H1 (cell line): ENCODE results near the gene FBN2. TPM values are rescaled to one million over a fixed set of nuclear protein-coding genes. Genes with fewer than 3 reads are reported as not detected.

Experiments used
- CTCF ChIA-PET: fragments of 300-600 bp; sonication (Branson Sonifier 250); formaldehyde crosslinking; loops from one replicate; lab custom pipeline; 2021; ENCODE audit not compliant: partially characterized antibody; lab: Charles Lee
- POLR2A ChIA-PET: fragments of 300-600 bp; sonication (Branson Sonifier 250); formaldehyde crosslinking; loops from one replicate; lab custom pipeline; 2021; ENCODE audit warnings: inconsistent platforms; ENCODE audit not compliant: partially characterized antibody; lab: Charles Lee
- DNase-seq, 2 experiments: peaks; one replicate each; pipeline versions ENCODE4 v3.0.0 to v3.0.0-alpha.2; 2010 to 2022; ENCODE audit warnings: low spot score in 2 of 2, low read depth in 1 of 2, mixed read lengths in 1 of 2
- FAIRE-seq: peaks from 2 replicates; lab custom pipeline; 2011; peaks lifted over from hg19 to GRCh38; lab: Jason Lieb, UNC
- H2AFZ ChIP-seq: 2 replicates; pipeline ENCODE4 v1.8.1; 2012; ENCODE audit warnings: low read length, inconsistent platforms
- H2AK5ac ChIP-seq: 2 replicates; pipeline ENCODE4 v1.6.1; 2013; ENCODE audit warnings: low read depth, low read length
- H2BK120ac ChIP-seq: replicated peaks from 2 replicates; pipeline ENCODE3; 2013; ENCODE audit warnings: low read depth, low read length, inconsistent platforms
- H2BK12ac ChIP-seq: 2 replicates; pipeline ENCODE4 v1.6.1; 2013; ENCODE audit warnings: low read depth, low read length
- H2BK15ac ChIP-seq: 2 replicates; pipeline ENCODE4 v1.6.1; 2013; ENCODE audit warnings: low read length
- H2BK20ac ChIP-seq: 2 replicates; pipeline ENCODE4 v1.6.1; 2013; ENCODE audit warnings: low read length
- H2BK5ac ChIP-seq: 2 replicates; pipeline ENCODE4 v1.6.1; 2013; ENCODE audit warnings: low read depth, low read length
- H3K14ac ChIP-seq: 2 replicates; pipeline ENCODE4 v1.6.1; 2013; ENCODE audit warnings: inconsistent platforms; ENCODE audit not compliant: insufficient read length
- H3K18ac ChIP-seq: 2 replicates; pipeline ENCODE4 v1.6.1; 2013; ENCODE audit warnings: low read length; ENCODE audit errors: extremely low read depth
- H3K23ac ChIP-seq: 2 replicates; pipeline ENCODE4 v1.6.1; 2013; ENCODE audit warnings: inconsistent platforms; ENCODE audit not compliant: insufficient read length
- H3K23me2 ChIP-seq: 2 replicates; pipeline ENCODE4 v1.6.1; 2013; ENCODE audit warnings: low read depth, low read length
- H3K27ac ChIP-seq: 2 replicates; pipeline ENCODE4 v1.6.1; 2011; ENCODE audit warnings: low read depth, low read length, inconsistent platforms
- H3K27me3 ChIP-seq, 4 experiments: replicated peaks in 1 of 4; 1 replicate in 1 of 4; 2 replicates in 3 of 4; pipeline versions ENCODE4 v1.6.1 to v1.8.1; 2011 to 2013; ENCODE audit warnings: low read length in 3 of 4, mild to moderate bottlenecking in 3 of 4, inconsistent platforms in 2 of 4, mixed read lengths in 2 of 4, moderate library complexity in 1 of 4; ENCODE audit not compliant: control insufficient read depth in 3 of 4, insufficient read depth in 3 of 4; ENCODE audit errors: extremely low read depth in 1 of 4
- H3K36me3 ChIP-seq, 4 experiments: 2 replicates each; pipeline versions ENCODE4 v1.6.1 to v1.8.1; 2011 to 2013; ENCODE audit warnings: mild to moderate bottlenecking in 4 of 4, low read length in 3 of 4, moderate library complexity in 2 of 4, control low read depth in 1 of 4, inconsistent platforms in 1 of 4; ENCODE audit not compliant: insufficient read depth in 4 of 4, control insufficient read depth in 2 of 4
- H3K4ac ChIP-seq: replicated peaks from 2 replicates; pipeline ENCODE3; 2013; ENCODE audit warnings: low read length, low read depth, mixed read lengths, inconsistent platforms; ENCODE audit not compliant: insufficient read length
- H3K4me1 ChIP-seq, 4 experiments: replicated peaks in 1 of 4; 1 replicate in 1 of 4; 2 replicates in 3 of 4; pipeline versions ENCODE4 v1.6.1 to v1.8.1; 2011 to 2013; ENCODE audit warnings: low read length in 3 of 4, inconsistent platforms in 2 of 4, mixed read lengths in 1 of 4; ENCODE audit not compliant: insufficient read depth in 4 of 4, control insufficient read depth in 3 of 4
- H3K4me2 ChIP-seq, 2 experiments: 2 replicates each; pipeline versions ENCODE4 v1.6.1 to v1.8.1; 2011 to 2013; ENCODE audit warnings: low read depth in 2 of 2, low read length in 2 of 2, control low read depth in 1 of 2, inconsistent platforms in 1 of 2, mild to moderate bottlenecking in 1 of 2; ENCODE audit not compliant: insufficient read depth in 1 of 2
- H3K4me3 ChIP-seq, 4 experiments: fragments of 200-600, 300-600 bp in 1 of 4; sonication (generic), shearing (Covaris generic), sonication (Bioruptor Twin) in 1 of 4; 2 replicates each; pipeline versions ENCODE4 v1.5.1 to v1.8.1; 2011 to 2016; ENCODE audit warnings: low read length in 4 of 4, low read depth in 3 of 4, control low read depth in 2 of 4, inconsistent platforms in 2 of 4, mild to moderate bottlenecking in 2 of 4, mixed read lengths in 1 of 4, moderate library complexity in 1 of 4; ENCODE audit not compliant: insufficient read depth in 2 of 4; ENCODE audit errors: extremely low read depth in 1 of 4
- H3K56ac ChIP-seq: replicated peaks from 2 replicates; pipeline ENCODE3; 2013; ENCODE audit warnings: low read depth, mild to moderate bottlenecking, mixed read lengths, low read length, inconsistent platforms; ENCODE audit not compliant: insufficient read length
- H3K79me1 ChIP-seq: 2 replicates; pipeline ENCODE4 v1.6.1; 2013; ENCODE audit warnings: low read depth, low read length, control low read depth
- H3K79me2 ChIP-seq, 2 experiments: 2 replicates each; pipeline versions ENCODE4 v1.6.1 to v1.8.1; 2012 to 2013; ENCODE audit warnings: low read length in 2 of 2, mild to moderate bottlenecking in 2 of 2, inconsistent platforms in 1 of 2; ENCODE audit not compliant: insufficient read depth in 2 of 2, control insufficient read depth in 1 of 2
- H3K9ac ChIP-seq, 4 experiments: replicated peaks in 1 of 4; 1 replicate in 1 of 4; 2 replicates in 3 of 4; pipeline versions ENCODE4 v1.6.1 to v1.8.1; 2011 to 2013; ENCODE audit warnings: low read depth in 3 of 4, low read length in 3 of 4, control low read depth in 2 of 4, mild to moderate bottlenecking in 2 of 4, moderate library complexity in 2 of 4, inconsistent platforms in 1 of 4; ENCODE audit errors: extremely low read depth in 1 of 4
- H3K9me3 ChIP-seq, 2 experiments: 2 replicates each; pipeline versions ENCODE4 v1.6.1 to v1.8.1; 2012 to 2013; ENCODE audit warnings: mild to moderate bottlenecking in 2 of 2, moderate library complexity in 2 of 2, control low read depth in 1 of 2, inconsistent platforms in 1 of 2, low read depth in 1 of 2, low read length in 1 of 2, mixed read lengths in 1 of 2; ENCODE audit not compliant: insufficient read depth in 2 of 2
- H4K20me1 ChIP-seq, 2 experiments: replicated peaks in 1 of 2; 2 replicates each; pipeline versions ENCODE3 to v1.8.1; 2011 to 2013; ENCODE audit warnings: inconsistent platforms in 2 of 2, low read length in 2 of 2, mild to moderate bottlenecking in 1 of 2; ENCODE audit not compliant: insufficient read depth in 2 of 2, control insufficient read depth in 1 of 2
- H4K5ac ChIP-seq: 2 replicates; pipeline ENCODE4 v1.6.1; 2013; ENCODE audit warnings: low read length, low read depth, mixed read lengths, inconsistent platforms; ENCODE audit not compliant: insufficient read length
- H4K8ac ChIP-seq: 2 replicates; pipeline ENCODE4 v1.8.0; 2013; ENCODE audit warnings: mild to moderate bottlenecking, moderate library complexity, low read length, inconsistent platforms; ENCODE audit not compliant: insufficient read depth; ENCODE audit errors: extremely low read depth
- H4K91ac ChIP-seq: replicated peaks from 2 replicates; pipeline ENCODE3; 2013; ENCODE audit warnings: low read length, mixed read lengths, inconsistent platforms; ENCODE audit not compliant: insufficient read length
- CTCF ChIP-seq, 3 experiments: IDR thresholded peaks; 1 replicate in 2 of 3; 2 replicates in 1 of 3; pipeline versions ENCODE4 v1.5.1 to v1.6.1; 2011; ENCODE audit warnings: low read length in 3 of 3, mild to moderate bottlenecking in 3 of 3, inconsistent platforms in 2 of 3, low read depth in 1 of 3, moderate library complexity in 1 of 3; ENCODE audit not compliant: insufficient read depth in 1 of 3; ENCODE audit errors: control extremely low read depth in 1 of 3
- MAFK ChIP-seq: IDR thresholded peaks from 2 replicates; pipeline ENCODE4 v1.6.1; 2012; ENCODE audit warnings: low read depth, mild to moderate bottlenecking, improper control_type of control experiment, low read length
- POLR2A ChIP-seq, 2 experiments: IDR thresholded peaks; 1 replicate in 1 of 2; 2 replicates in 1 of 2; pipeline ENCODE4 v1.6.1; 2011; ENCODE audit warnings: low read depth in 2 of 2, low read length in 2 of 2, mild to moderate bottlenecking in 2 of 2; ENCODE audit errors: control extremely low read depth in 1 of 2
- RAD21 ChIP-seq, 2 experiments: IDR thresholded peaks in 1 of 2; conservative IDR thresholded peaks in 1 of 2; 2 replicates each; pipeline ENCODE4 v1.6.1; 2011; ENCODE audit warnings: low read depth in 2 of 2, low read length in 2 of 2, improper control_type of control experiment in 1 of 2, inconsistent platforms in 1 of 2, mild to moderate bottlenecking in 1 of 2, moderate library complexity in 1 of 2
- SIRT6 ChIP-seq: IDR thresholded peaks from one replicate; pipeline ENCODE4 v1.7.1; 2012; ENCODE audit warnings: low read length, inconsistent platforms
- TAF1 ChIP-seq: IDR thresholded peaks from 2 replicates; pipeline ENCODE4 v1.6.1; 2011; ENCODE audit warnings: mild to moderate bottlenecking, low read depth, low read length
- TEAD4 ChIP-seq: IDR thresholded peaks from 2 replicates; pipeline ENCODE4 v1.6.1; 2012; ENCODE audit warnings: low read depth, low read length, inconsistent platforms, mixed read lengths
- WGBS, 2 experiments: shearing (Covaris generic) in 1 of 2; methylation state at CpG; one replicate each; pipeline versions ENCODE4 v1.1.6 to v1.1.7; 2013 to 2015; ENCODE audit warnings: low lambda C conversion rate in 2 of 2, mixed read lengths in 2 of 2, inconsistent platforms in 1 of 2, low coverage in 1 of 2, missing lambda C conversion rate in 1 of 2; ENCODE audit not compliant: insufficient replicate concordance in 2 of 2, insufficient coverage in 1 of 2, insufficient read length in 1 of 2; ENCODE audit errors: extremely low coverage in 1 of 2, missing lambda C conversion rate in 1 of 2; 5-methylcytosine and 5-hydroxymethylcytosine counted together
- polyA plus RNA-seq, 7 experiments: library from polyadenylated mRNA; depleted of rRNA in 3 of 7; stranded (reverse) in 5 of 7; unstranded in 2 of 7; fragments of >200 nt in 5 of 7; fragments of 200-250 nt in 2 of 7; gene quantifications; 1 replicate in 5 of 7; 2 replicates in 1 of 7; 4 replicates in 1 of 7; pipeline versions ENCODE4 v1.2.1 to v1.2.3, GENCODE V29; 2011 to 2013; ENCODE audit warnings: missing spikeins in 2 of 7, mixed read lengths in 2 of 7
- total RNA-seq: library from RNA; stranded (reverse); fragmentation: NEBNext Ultra II Directional; extraction: Animal tissue kit (Norgen Biotek cat#: 25700); gene quantifications from 2 replicates; pipeline ENCODE4 v1.2.1, GENCODE V29; 2021

The FBN2 gene
- total and polyA plus RNA-seq, 2 of the 8 experiments (the other 6 are each of a cell fraction or from before 2014, with no cell fraction given), result 14.1 to 16.3 TPM

DNA sequence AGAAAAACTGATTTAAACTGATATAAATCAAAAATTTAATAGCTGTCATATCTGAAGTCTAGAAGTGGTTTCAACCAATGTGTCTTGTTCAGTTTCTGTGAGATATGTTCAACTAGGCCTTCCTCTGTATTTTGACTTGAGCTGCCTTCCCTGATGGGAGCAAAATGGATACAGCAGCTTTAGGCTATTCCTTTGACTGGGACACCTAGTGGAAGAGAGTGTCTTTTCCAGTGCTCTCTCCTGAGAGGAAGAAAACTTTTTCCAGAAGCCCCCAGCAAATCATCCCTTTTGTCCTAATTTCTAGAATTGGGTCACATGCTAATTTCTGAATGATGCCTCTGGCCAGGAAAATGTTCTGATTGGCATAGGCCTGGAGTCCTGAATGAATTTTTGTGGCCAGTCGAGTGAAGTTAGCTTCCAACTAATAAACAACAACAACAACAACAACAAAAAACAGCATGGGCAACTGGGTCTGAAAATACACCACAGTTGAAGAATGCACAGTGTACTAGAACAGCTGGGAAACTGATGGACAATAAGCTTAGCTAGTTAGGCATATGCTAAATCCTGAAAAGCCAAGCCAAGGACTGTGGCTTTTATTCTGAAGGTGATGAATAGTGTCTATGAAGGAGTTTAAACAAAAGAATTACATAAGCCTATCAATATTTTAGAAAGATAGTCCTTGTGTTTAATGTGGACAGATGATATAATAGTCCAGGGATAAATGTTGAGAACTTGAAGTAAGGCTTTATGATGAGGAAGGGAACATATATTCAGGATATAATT lies 125.7 kb downstream of the FBN2 start:
- no peak overlapping the region for H2BK12ac ChIP-seq
- H3K4me1 ChIP-seq, result 0 out of 7 replicates have a peak, but pooled peaks cover 0 to 3% (median under 1%) of the 10 kb centered on the region in 4 experiments
- no peak overlapping the region for H4K91ac ChIP-seq
- no peak overlapping the region for H3K4me2 ChIP-seq
- H2AK5ac ChIP-seq, result no peak overlapping the region
- no peak overlapping the region for H3K14ac ChIP-seq
- TF ChIP-seq SIRT6 (no peak), CTCF (IDR thresholded peaks at IDR 0.05; ENCODE audit: control extremely low read depth in 1 of 3, insufficient read depth in 1 of 3, low read depth in 1 of 3, low read length in 3 of 3) (peak in 1 of 3 experiments; percentile 29; a peak in 1 of 4 replicates), POLR2A (IDR thresholded peaks at IDR 0.05; ENCODE audit: control extremely low read depth in 1 of 2, low read depth in 2 of 2, low read length in 2 of 2) (no peak), TAF1 (no peak), TEAD4 (no peak), MAFK (no peak), RAD21 (IDR thresholded peaks at IDR 0.05 in 1 of 2, conservative IDR thresholded peaks at IDR 0.05 in 1 of 2; ENCODE audit: low read depth in 2 of 2, low read length in 2 of 2) (0 out of 4 replicates have a peak, but pooled peaks of 1 of the 2 experiments have one; percentile 8)
- TF ChIP-seq, all 59 proteins: peak for 2
- no peak overlapping the region for H2BK5ac ChIP-seq
- H3K18ac ChIP-seq, result no peak overlapping the region
- no peaks in the 10 kb centered on the region for H3K27me3 ChIP-seq
- ChIA-PET CTCF (interaction anchor here (0.6 to 2.8 kb wide), 7 partner anchors 10 to 39 kb away, joined by 3 to 19 read pairs (median 3); no protein-coding TSS in a partner anchor), POLR2A (no interaction called here)
- no peak overlapping the region for H3K23ac ChIP-seq
- no peaks in the 10 kb centered on the region for H3K9me3 ChIP-seq
- H2BK20ac ChIP-seq, result no peak overlapping the region
- no peak overlapping the region for H3K56ac ChIP-seq
- H3K4ac ChIP-seq, result no peak overlapping the region
- no peak overlapping the region for H3K4me3 ChIP-seq
- H4K20me1 ChIP-seq, result no peaks in the 10 kb centered on the region
- no peak overlapping the region for H2BK15ac ChIP-seq
- no peak overlapping the region for H3K9ac ChIP-seq
- no peak overlapping the region for H3K27ac ChIP-seq
- WGBS, 2 experiments, result 82% methylated on average over 1 of the region's 1 CpG; no CpG with 5 or more reads in 1 of the 2 experiments
- H3K79me1 ChIP-seq, result no peaks in the 10 kb centered on the region
- no peak overlapping the region for H2BK120ac ChIP-seq
- H4K8ac ChIP-seq, result no peak overlapping the region
- DNase-seq (no peak), FAIRE-seq (no peak)
- no peaks in the 10 kb centered on the region for H3K79me2 ChIP-seq
- no peak overlapping the region for H4K5ac ChIP-seq
- H3K23me2 ChIP-seq, result no peaks in the 10 kb centered on the region
- H2AFZ ChIP-seq, result no peak overlapping the region
- H3K36me3 ChIP-seq, result no peaks in the 10 kb centered on the region
